Activated naive CD4-positive, alpha-beta T cell treated with Interleukin-2 at 50 U/mL for 16 hours (primary cell): Measurements from ENCODE around the gene CDC25B.
A peak's percentile ranks its signal among the peaks of the same experiment; 100 is the strongest.
"Not testable (repeated sequence)": the region's sequence is repeated elsewhere in the genome, so short reads cannot be mapped to it uniquely, and the experiment has no call there.

ENCODE experiments used
- DNase-seq: peaks from one replicate; pipeline ENCODE4 v3.0.0-alpha.2; 2020

CDC25B gene

DNA sequence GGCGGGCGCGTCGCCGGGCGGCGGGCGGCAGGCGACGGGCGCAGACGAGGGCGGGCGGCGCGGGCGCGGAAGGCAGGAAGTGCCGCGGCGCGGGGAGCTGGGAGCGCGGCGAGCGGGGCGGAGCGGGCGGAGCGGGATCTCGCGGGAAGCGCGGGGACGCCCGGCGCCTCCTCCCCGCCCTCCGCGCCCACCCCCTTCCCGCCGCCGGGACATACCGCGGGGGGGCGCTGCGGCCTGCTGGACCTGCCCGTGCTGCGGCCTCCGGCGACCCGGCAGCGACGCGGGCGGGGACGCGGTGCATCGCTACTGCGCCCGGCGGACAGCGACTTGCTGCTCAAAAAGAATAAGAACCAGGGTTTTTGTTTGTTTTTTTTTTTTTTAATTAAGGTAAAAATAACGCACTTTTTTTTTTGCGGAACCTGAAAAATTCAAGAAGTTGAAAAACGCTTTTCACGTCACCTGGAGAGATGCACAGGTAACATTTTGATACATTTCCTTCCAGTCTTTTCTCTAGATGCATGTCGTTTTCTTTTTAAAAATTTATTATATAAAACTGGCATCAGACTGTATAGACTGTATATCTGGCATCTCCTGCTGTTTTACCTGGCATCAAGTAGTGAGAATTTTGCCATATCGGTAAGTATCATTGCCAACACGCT, 9.3 kb upstream of the CDC25B start, which contains the start of gene CENPB:
TSS of gene CENPB (minus strand) at position 76 of the 659 bp plus-strand sequence. CDS start 257 bp downstream, outside the sequence.
- peak; percentile 92 for DNase-seq

DNA sequence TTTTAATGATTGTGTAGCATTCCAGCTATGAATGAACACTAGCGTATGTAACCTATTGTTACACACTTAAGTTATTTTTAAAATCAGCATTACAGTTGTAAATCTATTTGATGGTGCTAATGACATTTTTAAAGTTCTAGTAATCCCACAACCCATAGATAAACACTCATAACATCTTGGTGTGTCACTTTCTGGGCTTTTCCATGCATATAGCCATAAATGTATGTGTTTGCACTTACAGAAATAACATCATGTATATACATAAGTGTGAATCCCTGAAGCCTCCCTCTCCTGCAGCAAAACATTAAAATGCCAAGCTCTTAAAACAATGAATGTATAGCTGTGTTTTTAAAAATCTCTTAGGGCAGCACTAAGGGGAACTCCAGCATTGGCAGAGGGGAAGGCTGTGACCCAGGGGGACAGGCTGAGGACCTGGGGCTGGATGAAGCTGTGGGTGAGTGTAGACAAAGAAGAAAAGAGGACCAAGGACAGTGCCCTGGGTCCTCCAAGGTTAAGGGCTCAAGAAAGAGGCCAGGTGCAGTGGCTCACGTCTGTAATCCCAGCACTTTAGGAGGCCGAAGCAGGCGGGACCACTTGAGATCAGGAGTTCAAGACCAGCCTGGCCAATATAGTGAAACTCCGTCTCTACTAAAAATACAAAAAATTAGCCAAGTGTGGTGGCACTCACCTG, 8.6 kb upstream of the CDC25B start:
- no peak for DNase-seq

DNA sequence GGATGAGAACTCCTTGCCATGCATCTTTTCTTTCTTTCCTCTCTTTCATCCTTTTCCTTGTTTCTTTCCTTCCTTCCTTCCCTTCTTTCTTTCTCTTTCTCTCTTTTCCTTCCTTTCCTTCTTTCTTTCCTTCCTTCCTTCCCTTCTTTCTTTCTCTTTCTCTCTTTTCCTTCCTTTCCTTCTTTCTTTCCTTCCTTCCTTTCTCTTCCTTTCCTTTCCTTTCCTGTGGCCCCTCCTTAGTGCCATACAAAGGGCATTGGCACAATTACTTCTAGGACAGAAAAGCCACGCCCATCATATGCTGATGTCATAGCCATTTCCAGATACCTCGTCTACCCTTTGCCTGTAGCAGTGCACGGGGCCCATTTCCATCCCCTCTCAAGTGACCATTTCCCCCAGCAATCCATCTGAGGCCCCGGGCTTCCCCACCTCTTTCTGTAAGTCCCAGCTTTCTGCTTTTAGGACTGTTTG, 7.4 kb upstream of the CDC25B start:
- no peak for DNase-seq

DNA sequence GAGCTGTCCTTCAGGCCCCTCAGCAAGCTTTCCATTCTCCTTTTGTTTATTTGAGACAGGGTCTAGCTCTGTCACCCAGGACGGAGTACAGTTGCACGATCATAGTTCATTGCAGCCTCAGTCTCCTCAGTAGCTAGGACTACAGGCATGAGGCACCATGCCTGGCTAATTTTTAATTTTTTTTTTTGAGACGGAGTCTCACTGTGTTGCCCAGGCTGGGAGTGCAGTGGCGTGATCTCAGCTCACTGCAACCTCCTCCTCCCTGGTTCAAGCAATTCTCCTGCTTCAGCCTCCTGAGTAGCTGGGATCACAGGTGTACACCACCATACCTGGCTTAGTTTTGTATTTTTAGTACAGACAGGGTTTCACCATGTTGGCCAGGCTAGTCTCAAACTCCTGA, 6.9 kb upstream of the CDC25B start:
- DNase-seq, result not testable (repeated sequence)

DNA sequence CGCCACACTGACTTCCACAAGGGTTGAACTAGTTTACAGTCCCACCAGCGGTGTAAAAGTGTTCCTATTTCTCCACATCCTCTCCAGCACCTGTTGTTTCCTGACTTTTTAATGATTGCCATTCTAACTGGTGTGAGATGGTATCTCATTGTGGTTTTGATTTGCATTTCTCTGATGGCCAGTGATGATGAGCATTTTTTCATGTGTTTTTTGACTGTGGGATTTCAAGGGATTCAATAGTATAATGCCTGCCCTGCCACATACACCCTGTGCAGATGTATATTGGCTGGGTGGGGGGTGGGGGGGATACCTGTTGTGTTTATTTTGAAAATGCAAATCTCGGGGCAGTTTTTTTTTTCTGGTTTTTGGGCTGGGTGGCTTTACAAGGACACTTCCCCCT, 1.9 kb upstream of the CDC25B start:
- not testable (repeated sequence) for DNase-seq

DNA sequence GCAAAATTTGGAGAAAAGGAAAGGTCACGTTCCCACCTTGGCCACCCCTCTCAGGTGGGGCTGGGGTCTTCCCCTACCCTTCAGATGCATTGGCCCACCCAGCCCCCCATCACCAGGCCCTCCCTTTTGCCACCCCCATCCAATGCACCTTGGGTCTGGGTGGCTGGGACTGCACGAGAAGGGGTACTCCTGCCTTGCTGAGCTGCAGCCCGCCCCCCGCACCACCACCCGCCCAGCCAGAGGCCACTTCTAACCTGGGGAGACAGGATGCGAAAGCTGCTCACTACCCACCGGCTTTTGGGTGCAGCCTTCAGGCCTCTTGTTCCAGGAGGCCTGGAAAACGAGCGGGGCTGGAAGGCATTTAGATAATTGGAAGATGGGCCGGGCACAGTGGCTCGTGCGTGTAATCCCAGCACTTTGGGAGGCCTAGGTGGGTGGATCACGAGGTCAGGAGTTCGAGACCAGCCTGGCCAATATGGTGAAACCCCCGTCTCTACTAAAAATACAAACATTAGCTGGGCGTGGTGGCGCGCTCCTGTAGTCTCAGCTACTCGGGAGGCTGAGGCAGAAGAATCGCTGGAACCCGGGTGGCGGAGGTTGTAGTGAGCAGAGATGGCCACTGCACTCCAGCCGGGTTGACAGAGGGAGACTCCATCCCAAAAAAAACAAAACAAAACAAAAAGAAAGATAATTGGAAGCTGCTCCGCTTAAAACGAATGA, 1.2 kb upstream of the CDC25B start:
- no peak for DNase-seq

DNA sequence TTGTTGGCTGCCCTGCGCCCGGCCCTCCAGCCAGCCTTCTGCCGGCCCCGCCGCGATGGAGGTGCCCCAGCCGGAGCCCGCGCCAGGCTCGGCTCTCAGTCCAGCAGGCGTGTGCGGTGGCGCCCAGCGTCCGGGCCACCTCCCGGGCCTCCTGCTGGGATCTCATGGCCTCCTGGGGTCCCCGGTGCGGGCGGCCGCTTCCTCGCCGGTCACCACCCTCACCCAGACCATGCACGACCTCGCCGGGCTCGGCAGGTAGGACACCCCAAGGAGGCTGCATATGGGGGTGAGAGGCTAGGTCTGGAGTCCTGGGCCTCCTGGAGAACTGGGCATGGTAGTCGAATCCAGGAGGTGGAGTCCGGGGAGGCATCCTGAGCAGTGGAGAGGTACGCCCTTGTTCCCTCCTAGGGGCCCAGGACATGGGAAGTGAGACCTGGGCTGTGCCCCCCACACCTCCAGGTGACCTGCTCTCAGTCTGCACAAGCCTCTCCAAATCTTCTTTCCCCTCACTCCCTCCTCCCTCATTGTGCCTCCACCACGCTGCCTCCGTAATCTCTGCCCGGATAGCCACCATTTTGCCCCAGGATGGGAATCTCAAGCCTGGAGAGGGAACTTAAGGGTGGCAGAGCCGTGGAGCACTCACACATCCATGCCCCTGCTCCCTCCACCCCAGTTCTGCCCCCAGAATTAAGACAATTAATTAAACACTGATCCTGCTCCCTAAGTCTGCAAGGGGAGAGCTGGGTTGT, 541 bp downstream of the CDC25B start:
- DNase-seq, result no peak

DNA sequence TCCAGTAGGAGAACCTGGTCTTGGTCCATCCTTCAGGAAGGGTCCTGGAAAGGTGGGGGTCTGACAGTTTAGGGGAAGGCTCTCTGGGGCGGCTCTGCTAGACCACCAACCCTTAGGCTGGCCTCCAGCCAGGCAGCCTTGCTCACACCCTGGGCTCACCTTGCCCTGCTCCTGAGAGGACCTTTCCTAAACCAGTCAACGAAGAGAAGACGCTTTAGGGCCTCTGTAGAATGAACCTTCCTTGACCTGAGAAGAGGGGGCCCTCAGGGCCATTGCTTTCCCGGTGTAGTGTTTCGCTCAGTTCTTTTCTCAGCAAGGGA, 1.1 kb downstream of the CDC25B start:
- no peak for DNase-seq

DNA sequence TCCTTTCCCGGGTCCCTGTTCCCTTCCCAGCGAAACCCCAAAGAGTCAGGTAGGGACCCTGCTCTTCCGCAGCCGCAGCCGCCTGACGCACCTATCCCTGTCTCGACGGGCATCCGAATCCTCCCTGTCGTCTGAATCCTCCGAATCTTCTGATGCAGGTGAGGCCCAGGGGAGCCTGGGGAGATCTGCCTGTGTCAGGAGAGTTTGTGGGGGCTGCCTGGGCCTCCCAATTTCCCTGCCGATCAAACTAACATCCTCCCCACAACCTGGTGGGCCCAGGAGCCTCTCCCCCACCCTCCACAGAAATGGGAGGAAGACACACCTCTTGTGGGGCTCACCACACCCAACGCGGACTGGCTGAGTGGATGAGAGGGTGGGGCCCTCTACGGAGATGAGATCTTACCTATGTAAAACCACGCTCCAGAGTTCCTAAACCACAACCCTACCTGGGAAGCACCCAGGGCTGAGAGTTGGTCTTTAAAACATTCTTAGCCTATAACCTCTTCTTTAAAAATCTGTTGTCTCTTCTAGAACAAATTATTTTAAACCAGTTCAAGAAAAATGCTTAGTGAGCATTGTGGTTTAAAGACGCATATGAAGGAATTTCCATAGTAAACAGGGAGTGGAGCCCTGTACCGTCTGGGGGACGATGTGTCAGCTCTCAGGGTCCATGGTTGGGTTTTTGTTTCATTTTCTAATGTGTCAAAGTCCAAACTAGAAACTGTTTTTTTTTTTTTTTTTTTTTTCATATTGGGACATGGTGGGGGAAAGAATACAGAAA, 1.7 kb downstream of the CDC25B start:
- peak; percentile 52 for DNase-seq

DNA sequence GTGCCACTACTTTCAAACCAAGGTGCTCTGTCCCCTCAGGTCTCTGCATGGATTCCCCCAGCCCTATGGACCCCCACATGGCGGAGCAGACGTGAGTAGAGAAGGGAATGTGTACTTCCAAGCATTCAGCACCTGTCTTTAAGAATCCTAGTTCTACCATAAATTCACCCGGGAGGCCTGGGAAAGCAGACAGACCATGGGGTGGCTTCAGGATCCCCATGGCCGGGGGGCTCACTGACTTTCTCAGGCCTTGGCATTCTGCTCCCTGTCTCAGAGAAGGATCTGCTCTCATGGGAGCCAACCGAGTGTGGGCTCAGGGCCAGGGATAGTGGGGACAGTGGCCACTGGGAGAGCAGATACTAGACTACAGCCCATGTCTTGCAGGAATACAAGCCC, 2.3 kb downstream of the CDC25B start:
- DNase-seq, result no peak

DNA sequence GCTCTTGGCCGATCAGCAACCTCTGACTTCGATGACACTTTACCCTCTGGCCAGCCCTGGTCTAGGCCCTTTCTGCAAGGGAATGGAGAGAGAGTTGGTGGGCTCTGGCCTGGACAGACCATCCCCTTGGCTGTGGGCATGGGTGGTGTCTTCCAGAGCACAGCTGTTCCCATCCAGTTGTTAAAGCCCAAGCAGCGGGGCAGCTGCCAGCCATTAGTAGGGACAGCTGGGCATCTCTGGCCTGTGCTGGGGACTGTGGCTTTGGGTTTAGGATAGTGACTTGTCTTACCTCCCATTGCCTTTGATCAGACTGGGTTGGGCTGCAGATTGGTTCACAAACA, 2.8 kb downstream of the CDC25B start:
- no peak for DNase-seq

DNA sequence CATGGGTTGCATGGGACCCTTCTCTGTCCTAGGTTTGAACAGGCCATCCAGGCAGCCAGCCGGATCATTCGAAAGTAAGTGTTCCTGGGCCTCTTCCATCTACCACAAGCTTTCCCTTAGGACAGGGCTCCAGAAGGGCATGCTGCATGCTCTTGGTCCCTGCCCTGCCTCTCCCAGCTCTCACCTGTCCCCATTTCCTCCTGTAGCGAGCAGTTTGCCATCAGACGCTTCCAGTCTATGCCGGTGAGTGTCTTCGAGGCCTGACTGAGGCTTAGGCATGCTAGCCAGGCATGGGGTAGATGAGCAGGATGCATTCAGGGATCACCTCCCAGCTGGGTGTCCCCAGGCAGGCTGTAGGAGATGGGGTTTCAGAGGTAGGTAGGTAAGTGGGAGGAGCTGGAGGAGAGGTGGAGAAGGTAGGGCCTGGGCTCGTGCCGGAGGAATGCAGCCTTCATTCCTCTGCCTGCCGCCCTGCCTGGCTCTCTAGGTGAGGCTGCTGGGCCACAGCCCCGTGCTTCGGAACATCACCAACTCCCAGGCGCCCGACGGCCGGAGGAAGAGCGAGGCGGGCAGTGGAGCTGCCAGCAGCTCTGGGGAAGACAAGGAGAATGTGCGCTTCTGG, 4.3 kb downstream of the CDC25B start:
- no peak for DNase-seq

DNA sequence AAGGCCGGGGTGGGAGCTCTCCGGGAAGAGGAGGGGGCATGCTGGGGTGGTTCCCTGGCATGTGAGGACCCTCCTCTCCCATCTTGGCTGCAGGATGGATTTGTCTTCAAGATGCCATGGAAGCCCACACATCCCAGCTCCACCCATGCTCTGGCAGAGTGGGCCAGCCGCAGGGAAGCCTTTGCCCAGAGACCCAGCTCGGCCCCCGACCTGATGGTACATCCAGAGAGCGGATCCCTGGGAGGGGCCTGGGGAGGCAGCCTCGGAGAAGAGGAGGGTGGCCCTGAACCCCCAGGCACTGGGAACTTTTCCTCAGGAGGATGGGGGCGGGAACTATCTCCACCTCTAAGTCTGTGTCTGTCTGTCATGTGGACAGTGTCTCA, 4.8 kb downstream of the CDC25B start:
- no peak for DNase-seq

DNA sequence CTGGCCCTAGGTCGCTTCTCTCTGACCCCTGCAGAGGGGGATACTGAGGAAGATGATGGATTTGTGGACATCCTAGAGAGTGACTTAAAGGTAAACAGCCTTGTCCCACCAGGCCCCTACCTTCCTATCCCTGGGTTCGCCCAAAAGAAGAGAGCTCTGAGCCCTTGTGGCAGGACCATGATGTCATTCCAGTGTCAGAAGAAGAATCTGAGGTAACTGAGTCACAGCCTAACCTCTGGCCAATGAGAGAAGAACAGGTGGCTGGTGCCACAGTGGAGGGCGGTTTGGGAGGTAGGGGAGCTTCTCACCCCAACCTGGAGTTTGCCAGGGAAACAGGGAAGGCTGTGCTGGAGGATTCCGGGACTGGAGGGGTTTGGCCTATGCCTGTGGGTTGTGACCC, 5.2 kb downstream of the CDC25B start:
- no peak for DNase-seq

DNA sequence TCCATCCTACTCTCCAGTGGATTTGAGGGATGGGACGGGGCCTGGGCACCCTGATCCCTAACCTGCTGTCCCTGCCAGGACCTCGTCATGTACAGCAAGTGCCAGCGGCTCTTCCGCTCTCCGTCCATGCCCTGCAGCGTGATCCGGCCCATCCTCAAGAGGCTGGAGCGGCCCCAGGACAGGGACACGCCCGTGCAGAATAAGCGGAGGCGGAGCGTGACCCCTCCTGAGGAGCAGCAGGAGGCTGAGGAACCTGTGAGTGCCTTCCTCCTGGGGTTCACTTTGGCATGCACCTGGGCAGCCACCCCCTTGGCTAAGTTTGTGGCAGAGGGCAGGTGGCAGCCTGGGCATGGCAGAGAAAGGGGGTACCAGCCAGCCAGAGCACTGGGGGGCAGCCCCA, 5.7 kb downstream of the CDC25B start:
- no peak for DNase-seq

DNA sequence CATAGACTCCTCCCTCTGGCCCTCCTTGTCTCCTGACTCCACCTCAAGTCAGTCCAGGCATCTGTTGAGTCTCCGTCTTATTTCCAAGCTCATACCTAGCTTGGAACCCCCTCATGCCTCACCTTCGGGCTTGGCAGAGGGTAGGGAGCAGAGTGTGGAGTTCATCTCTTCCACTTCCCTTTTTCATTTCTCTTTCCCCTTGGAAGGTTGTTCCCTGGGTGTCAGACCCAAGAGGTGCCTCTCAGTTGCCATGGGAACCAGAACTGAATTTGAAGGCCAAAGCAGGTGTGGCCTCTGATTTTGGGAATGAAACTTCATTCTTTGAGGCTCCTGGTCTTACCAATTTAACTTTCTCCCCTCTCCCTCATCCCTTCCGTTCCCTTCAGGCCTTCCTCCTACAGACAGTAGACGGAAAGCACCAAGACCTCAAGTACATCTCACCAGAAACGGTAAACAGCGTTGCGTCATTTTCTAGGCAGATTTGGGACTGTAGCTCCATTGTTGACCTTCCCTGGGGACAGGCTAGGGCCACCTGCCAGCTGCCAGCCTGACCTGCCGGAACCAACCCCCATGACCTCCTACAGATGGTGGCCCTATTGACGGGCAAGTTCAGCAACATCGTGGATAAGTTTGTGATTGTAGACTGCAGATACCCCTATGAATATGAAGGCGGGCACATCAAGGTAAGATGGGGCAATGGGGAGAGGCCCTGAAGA, 6.6 kb downstream of the CDC25B start:
- DNase-seq, result no peak

DNA sequence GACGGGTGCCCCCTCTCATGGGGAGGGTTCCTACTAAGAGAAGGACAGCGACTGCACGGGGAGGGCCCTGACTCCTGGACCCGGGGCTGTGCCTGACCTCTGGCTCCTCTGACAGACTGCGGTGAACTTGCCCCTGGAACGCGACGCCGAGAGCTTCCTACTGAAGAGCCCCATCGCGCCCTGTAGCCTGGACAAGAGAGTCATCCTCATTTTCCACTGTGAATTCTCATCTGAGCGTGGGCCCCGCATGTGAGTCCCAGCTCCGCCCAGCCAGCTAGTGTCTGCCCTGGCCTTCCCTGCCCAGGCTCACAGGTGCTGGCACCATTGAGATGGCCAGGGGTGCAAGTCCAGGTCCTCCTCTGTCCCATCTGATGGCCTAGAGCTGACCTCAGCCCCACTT, 7.2 kb downstream of the CDC25B start:
- no peak for DNase-seq

DNA sequence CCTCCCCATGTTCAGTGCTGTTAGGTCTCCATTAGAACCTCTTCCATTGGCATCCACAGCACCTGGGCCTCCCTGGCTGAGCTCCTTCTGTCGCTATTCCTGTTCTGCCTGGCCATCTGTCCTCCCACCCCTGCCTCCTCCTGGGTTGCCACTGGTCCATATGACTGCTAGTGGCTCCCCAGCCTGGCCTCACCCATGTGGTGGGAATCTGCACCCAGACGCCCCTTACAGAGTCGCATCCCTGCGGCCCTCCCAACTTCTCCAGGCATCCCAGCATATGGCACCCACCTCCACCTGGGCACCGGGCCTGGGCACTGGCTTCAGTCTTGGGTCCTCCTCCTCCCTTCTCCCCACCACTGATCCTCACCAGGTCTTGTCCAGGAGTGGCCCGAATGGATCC, 7.7 kb downstream of the CDC25B start:
- no peak for DNase-seq

DNA sequence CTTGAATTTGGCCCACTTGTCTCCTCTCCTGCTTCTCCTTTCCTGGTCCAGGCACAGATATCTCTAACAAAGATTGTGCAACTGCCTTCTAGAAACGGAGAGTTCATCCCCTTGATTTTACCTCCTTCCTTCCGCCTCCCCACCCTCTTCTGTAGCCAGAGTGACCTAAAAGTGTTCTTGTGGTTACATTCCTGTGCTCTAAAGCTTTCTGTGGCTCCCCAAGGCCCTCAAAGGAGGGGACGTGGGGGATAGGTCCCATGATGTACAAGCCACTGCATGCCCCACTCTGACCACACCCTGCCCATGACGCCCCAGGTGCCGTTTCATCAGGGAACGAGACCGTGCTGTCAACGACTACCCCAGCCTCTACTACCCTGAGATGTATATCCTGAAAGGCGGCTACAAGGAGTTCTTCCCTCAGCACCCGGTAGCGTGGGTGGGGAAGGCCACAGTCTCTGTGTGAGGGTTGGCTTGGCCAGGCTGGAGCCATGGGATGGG, 8.2 kb downstream of the CDC25B start:
- no peak for DNase-seq

DNA sequence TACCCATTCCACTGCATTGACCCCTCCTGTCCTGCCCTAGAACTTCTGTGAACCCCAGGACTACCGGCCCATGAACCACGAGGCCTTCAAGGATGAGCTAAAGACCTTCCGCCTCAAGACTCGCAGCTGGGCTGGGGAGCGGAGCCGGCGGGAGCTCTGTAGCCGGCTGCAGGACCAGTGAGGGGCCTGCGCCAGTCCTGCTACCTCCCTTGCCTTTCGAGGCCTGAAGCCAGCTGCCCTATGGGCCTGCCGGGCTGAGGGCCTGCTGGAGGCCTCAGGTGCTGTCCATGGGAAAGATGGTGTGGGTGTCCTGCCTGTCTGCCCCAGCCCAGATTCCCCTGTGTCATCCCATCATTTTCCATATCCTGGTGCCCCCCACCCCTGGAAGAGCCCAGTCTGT, 8.7 kb downstream of the CDC25B start:
- DNase-seq, result no peak

DNA sequence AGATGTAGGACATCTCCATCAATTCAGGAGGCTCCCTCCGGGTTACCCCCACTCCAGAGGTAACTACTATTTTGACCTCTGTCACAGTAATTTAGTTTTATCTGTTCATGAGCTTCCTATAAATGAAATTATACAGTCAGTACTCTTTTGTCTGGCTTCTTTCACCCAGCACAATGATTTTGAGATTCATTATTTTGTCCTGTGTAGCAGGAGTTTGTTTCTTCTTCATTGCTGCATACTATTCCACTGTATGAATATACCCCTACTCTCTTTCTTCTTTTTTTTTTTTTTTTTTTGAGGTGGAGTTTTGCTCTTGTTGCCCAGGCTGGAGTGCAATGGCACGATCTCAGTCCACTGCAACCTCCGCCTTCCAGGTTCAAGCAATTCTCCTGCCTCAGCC, 12.4 kb downstream of the CDC25B start:
- DNase-seq, result no peak
